ENCODE results near the gene OCA2.

- TF ChIP-seq CTCF (IDR thresholded peaks at IDR 0.05) = no peak
- TF ChIP-seq POLR2A (IDR thresholded peaks at IDR 0.05) = no peak
Observed at GRCh38 chr15:28013976-28014375, 85.1 kb downstream of the OCA2 start.
